ENCODE data around the gene ACAD11.

The ACAD11 gene

GRCh38 chr3:132513057-132513456, 146.6 kb downstream of the ACAD11 start:
- DNase-seq (ENCODE audit: low read depth in 2 of 2) = no peak

DNA sequence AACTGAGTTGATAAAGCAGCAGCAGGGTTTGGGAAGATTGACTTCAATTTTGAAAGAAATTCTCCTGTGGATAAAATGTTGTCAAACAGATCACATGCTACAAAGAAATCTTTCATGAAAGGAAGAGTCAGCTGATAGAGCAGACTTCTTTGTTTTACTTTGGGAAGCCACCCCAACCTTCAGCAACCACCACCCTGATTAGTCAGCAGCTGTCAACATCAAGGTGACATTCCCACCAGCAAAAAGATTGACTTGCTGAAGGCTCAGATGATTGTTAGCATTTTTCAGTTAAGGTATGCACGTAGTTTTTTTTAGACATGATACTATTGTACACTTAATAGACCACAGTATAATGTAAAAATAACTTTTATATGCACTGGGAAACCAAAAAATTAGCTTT, 150.1 kb downstream of the ACAD11 start:
- DNase-seq (ENCODE audit: low read depth in 2 of 2) = no peak

DNA sequence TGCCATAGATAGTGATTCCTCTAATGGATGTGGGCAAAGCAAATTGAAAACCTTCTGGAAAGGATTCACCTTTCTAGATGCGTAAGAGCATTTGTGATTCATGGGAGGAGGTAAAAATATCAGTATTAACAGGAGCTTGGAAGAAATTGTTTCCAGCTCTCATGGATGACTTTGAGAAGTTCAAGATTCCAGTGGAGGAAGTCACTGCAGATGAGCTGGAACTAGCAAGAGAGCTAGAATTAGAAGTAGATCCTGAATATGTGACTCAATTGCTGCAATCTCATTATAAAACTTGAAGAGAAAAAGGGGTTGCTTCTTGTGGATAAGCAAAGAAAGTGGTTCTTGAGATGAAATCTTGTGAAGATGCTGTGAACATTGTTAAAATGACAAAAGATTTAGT, 150.5 kb downstream of the ACAD11 start:
- DNase-seq (ENCODE audit: low read depth in 2 of 2) = no peak
